ENCODE data around the gene SLC25A26.

Gene SLC25A26

DNA sequence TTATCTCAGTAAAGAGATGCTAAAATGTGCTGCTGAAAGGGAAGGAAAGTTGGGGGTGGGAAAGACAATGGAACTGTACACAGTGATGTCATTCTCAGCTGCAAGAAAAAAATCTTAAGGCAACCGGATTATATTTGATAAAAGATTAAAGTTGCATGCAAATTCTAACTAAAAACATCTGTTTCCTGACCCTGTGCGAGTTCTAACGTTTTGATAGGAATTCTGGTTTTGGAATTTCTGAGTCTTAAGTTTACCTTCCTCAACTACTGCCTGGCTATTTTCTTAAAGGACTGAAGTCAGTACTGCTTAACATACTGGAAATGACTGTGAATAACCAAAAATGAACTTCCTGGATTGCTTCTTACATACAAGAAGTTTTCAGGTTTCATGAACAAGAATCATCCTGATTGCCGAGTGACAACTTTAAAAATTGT is 115.5 kb downstream of the SLC25A26 start:
- no peak for DNase-seq

DNA sequence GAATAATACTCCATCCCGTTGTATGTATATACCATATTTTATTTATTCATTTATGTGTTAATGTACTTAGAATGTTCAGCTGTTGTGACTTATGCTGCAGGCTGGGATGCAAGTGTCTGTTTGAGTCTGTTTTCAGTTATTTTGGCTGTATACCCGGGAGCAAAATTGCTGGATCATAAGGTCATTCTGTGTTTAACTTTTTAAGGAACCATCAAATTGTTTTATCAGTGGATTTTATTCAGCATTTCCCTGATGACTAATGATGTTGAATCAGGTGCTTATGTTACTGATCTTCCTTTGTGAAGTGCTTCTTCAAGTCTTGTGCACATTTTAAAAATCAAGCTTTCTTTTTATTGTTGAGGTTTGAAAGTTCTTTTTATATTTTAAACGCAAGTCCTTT is 118.1 kb downstream of the SLC25A26 start:
- DNase-seq, result no peak

DNA sequence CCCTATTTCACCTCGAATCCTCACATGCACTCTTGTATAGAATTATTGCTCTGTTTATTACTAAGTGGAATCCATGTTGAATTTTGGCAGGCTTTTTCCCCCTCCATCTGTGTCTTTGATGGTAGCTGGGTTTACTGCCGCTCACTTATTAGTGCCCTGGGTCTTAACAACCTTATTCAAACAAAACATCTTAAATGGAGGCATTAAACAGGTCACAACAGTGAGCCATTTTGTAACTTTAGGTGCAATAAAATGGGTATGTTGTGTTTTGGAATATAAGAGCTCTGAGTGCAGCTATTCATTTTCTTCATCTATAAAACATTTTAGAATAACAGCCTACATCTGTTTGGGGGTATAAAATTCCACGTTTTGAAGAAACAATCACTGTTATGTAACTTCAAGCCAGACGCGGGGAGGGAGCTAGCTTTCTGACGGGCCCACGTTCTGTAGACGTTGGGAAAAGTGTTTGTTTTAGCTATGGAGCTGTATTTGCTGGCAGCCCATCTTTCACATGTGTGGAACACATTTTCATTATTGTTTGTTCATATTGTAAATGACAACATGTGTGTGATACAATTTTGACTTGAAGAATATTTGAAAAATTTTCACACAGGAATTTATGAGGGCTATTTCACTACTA is 122.0 kb downstream of the SLC25A26 start:
- no peak for DNase-seq

GRCh38 chr3:66344391-66344811 is 123.6 kb downstream of the SLC25A26 start:
- no peak for DNase-seq

DNA sequence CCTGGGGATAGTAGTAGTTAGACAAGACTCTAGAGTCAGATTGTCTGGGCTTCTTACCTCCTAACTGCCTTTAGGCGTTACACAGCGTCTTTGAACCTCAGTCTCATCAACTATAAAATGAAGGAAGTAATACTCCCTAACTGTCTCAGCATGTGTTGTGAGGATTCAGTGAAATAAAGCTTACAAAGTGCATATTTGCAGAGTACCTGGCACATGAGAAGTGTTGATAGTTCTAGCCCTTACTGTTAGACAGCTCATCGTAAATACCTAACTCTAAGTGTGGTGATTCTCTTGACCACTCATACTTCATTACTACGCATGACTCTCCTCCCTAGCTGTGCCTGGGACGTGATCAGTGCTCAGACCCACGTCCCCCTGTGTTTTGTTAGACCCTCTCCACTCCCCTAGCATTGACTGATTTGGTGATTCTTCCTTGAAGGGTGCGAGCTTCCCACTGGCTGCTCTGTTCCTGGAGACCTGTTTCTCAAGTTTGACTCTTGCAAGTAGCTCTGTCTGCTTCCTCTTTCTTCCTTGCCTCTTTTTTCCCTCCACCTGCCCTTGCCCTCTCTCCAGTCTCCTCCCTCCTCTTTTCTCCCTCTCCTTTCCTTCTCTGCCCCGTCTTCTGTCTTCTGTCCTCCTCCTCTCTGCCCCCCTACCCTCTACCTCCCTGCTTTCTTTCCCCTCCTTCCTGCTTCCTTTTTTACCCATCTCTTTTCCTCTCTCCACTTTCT is 124.2 kb downstream of the SLC25A26 start:
- no peak for DNase-seq

DNA sequence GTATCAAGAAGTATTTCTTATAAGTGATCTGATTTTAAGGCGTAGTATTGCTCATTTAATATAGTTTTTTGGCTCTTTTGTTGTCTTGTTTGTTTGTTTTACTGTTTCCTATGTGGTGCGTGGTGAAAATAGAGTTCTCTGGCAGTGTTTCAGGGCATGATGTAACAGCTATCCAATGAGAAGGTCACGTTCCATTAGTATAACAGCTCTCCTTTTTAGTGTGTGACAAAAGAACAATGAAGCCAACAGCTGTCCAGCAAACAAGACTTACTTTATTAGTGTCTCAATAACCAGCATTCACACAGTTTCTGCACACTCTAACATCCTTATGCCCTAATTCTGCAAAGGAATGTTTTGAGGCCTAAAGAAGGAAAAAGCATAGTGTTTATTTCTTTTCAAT is 127.9 kb downstream of the SLC25A26 start:
- DNase-seq, result no peak

DNA sequence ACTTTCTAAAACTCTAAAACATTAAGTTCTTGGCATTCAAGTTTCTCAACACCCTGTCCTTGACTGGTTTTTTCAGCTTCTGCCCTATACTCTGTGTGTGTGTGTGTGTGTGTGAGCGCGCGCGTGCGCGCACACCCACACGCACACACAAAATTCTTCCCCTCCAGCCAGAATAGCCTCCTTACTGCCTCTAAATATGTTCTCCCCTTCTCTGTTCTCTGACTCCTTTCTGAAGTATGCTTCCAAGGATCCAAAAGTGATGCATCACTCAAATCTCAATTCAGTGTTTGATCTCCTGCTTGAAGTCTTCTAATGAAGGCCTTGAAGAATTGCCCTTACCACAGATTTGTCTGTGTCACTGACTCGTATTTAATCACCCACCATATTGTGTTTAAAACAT is 129.8 kb downstream of the SLC25A26 start:
- DNase-seq, result no peak

GRCh38 chr3:66353039-66353438 is 132.2 kb downstream of the SLC25A26 start:
- no peak for DNase-seq

- DNase-seq, result no peak
Observed at GRCh38 chr3:66353530-66353929, 132.7 kb downstream of the SLC25A26 start.

- DNase-seq, result no peak
Observed at GRCh38 chr3:66354001-66354400, 133.2 kb downstream of the SLC25A26 start.

DNA sequence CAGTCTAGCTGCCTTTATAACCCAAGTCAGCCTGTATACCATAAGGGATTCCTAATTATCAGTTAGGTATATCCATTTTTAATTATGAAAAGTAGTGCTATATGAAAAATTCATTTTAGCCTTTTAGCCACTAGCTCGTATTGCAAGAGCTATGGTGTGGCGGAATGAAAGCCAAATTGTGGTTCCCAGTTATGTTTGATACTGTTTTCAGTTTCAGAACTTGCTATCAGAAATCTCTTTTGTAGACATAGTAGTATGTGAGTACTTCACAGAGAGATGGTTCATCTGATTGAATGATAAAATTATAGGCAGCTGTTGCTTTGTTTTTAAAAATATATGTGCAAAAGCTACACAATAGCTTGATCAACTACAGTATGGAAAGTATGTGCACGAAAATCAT is 134.6 kb downstream of the SLC25A26 start:
- DNase-seq, result no peak

DNA sequence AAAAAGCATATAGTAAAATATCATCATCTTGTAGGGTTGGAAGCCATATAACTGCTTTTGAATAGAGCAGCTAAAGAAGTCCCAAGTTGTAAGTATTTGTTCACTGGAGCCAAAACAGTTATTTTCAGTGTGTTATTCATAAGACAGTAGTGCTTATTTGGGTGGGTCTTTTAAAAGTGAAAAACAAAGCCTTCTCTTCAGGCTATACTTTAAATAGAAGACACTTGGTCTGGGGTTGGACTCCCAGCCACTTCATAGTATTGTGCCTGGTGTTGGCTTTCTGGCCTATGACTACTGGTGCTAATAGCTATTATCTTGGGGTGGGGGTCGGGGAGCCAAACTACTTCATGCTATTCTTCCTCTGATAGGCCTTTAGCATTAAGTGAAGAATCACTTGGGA is 135.2 kb downstream of the SLC25A26 start:
- no peak for DNase-seq

DNA sequence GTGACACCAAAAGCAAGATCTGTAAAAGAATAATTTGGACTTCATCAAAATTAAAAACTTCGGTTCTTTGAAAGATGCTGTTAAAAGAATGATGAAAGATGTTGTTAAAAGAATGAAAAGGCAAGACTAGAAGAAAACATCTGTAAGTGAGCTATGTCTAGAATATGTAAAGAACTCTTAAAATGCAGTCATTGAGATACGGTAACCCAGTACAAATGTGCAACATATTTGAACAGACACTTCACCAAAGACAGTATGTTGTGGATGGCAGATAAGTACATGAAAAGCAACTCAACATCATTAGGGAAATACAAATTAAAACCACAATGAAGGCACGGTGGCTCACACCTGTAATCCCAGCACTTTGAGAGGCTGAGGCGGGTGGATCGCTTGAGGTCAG is 140.6 kb downstream of the SLC25A26 start:
- DNase-seq, result no peak

- no peak for DNase-seq
Observed at GRCh38 chr3:66362541-66362941, 141.7 kb downstream of the SLC25A26 start.

DNA sequence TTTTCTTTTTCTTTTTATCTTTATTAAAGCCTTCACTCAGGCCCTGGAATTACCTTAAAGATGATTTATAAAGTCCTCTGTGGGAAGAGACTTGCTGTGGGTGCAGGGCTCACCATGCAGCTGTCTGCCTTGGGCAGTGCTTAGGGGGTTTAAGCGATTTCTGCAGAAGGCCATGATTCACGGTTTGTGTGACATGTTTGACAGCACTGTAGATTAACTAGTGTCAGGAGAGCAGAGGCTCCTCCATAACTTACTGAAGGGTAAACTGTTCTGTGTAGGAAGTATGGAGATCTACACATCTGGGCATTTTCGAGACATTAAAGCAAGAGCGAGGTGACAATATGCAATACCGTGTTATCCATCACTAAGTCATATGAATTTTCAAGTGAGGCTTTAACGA is 142.3 kb downstream of the SLC25A26 start:
- DNase-seq, result no peak

DNA sequence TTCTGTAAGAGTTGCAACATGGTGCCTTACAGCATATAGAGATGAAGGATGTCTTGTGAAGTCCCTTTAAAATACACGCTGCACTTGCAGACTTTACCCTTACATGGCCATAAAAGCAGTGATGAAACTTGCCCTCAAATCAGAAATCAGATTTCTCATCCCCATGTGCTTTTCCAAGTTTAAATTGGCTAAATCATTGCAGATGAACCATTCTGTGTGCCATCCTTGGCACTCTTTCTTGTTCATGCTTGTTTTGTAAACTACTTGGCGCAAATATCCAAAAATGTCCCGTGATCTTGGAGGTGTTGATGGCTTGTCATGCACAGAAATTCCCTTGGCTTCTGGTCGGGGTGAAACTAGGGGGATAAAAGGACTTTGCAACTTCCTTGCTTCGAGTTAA is 144.3 kb downstream of the SLC25A26 start:
- DNase-seq, result no peak

DNA sequence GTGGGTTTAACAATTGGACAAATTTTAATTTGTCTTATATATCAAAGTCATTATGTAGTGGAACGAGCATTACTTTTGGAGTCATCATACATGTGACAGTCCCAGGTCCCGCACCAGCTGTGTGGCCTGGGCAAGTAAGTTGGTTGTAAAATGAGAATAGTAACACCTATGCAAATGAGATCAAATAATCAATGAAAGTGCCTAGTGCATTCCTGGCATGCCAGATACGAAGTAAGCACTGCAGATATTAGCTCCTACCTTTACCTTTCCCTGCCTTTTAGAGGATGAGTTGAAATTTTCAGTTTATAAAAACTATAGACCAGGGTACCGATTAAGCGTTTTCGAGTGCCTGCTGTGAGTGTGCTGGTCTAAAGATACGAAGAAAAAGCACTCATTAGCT is 145.9 kb downstream of the SLC25A26 start:
- DNase-seq, result no peak

DNA sequence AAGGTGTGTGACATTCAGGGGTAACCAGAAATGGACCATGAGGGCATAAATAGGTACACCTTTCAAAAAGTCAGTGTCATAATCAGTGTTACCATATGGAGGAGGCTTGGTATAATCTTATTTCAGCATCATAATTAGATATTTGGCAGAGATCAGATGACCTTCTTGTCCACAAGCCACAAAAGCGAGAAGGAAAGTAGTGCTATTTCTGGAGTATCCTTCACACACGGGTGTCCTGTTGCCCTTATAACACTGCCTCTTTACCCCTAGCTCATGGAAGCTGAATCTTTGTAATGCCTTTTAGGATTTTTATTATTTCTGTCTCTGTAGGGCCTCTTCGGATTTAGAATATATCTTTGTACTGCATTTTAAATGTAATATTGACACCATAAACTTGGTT is 147.2 kb downstream of the SLC25A26 start:
- DNase-seq, result no peak

- DNase-seq, result no peak
Observed at GRCh38 chr3:66370179-66370578, 149.4 kb downstream of the SLC25A26 start.

DNA sequence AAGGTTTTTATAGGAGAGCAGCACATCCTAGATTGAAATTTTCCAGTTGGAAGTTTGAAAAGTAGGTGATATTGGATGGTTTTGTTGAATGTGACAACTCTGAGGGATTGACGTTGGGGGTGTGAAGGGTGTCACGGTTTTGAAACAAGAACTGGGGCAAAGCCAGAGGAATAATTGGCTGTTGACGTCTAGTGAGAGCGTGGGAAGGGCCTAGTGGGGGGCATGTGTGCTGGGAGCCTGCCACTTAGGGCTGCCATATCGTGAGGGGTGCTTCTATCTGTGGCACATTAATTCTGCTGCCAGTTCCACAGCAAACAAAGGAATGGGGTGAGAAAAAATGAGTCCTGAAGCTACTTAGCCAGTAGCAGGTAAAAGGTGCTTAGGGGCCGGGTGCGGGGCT is 150.6 kb downstream of the SLC25A26 start:
- no peak for DNase-seq

DNA sequence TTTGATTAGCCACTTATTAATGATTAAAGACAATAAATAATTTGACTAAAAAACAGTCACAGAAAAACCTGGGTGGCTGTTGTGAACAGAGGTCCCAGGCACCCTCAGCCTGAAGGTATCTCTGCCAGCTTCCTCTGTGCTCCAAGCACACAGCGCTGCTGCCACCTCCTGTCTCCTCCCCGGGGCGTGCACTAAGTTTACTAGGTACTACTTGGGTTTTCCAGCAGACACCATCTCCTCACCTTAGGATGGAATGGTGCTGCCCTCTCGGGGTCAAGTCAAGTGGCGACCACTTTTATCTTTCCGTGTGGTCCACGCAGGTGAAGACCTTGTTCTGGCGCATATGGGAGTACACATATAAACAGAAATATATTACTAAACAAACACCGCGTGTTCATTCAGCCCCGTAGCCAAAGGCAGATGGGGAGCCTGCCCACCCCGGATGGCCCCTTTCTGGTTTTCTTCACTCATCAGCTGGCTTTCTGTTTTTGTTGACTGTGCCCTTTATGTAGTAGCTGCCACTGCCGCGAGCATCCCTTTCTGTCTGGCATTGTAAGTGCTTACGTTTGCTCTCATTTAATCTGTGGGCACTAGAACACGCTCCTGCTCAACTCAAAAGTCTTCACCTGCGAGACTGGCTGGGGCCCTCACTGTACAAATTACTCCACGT is 152.0 kb downstream of the SLC25A26 start:
- no peak for DNase-seq

GRCh38 chr3:66376568-66376967 is 155.8 kb downstream of the SLC25A26 start:
- DNase-seq, result no peak

DNA sequence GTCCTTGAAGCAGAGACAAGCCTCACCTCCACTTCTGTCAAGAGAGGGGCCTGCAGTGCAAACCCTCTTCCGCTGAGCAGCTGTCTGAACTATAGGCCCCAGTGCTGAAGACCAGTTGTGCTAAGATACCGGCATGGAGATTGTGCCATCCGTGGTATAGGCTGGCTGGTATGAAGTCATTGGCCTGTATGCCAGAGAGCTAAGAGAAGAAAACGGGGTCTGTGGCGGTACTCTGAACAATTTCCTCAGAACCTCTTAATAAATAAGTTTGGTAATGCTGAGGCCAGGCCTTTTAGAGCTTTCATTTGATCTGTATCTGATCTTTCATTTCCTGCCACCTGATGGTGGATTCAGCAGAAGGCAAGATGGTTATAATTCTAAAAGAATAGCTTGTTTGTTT is 157.0 kb downstream of the SLC25A26 start:
- DNase-seq, result no peak

DNA sequence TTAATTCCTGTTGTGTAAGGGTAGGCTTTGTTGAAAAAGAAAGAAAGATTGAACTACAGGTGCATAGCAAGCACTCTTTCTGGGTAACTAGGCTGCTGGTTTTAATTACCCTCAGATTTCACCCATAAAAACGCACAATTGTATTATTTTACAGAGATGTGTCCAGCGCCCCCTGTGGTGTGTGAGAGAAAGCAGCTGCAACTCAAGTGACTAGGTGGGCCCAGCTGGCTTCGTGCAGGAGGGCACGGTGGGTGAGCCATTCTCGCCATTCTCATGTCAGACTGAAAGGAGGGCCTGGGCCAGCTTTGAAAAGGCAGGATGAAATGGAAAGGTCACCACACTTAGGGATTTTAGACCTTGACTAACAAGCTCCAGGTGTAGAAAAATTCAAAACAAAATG is 157.5 kb downstream of the SLC25A26 start:
- no peak for DNase-seq
